ENCODE results near the gene ARHGAP30. TPM values are rescaled to one million over a fixed set of nuclear protein-coding genes. Genes with fewer than 3 reads are reported as not detected.
A peak's percentile ranks its signal among the peaks of the same experiment; 100 is the strongest.
"Not testable (repeated sequence)": the region's sequence is repeated elsewhere in the genome, so short reads cannot be mapped to it uniquely, and the experiment has no call there.

ARHGAP30 gene, protein sequence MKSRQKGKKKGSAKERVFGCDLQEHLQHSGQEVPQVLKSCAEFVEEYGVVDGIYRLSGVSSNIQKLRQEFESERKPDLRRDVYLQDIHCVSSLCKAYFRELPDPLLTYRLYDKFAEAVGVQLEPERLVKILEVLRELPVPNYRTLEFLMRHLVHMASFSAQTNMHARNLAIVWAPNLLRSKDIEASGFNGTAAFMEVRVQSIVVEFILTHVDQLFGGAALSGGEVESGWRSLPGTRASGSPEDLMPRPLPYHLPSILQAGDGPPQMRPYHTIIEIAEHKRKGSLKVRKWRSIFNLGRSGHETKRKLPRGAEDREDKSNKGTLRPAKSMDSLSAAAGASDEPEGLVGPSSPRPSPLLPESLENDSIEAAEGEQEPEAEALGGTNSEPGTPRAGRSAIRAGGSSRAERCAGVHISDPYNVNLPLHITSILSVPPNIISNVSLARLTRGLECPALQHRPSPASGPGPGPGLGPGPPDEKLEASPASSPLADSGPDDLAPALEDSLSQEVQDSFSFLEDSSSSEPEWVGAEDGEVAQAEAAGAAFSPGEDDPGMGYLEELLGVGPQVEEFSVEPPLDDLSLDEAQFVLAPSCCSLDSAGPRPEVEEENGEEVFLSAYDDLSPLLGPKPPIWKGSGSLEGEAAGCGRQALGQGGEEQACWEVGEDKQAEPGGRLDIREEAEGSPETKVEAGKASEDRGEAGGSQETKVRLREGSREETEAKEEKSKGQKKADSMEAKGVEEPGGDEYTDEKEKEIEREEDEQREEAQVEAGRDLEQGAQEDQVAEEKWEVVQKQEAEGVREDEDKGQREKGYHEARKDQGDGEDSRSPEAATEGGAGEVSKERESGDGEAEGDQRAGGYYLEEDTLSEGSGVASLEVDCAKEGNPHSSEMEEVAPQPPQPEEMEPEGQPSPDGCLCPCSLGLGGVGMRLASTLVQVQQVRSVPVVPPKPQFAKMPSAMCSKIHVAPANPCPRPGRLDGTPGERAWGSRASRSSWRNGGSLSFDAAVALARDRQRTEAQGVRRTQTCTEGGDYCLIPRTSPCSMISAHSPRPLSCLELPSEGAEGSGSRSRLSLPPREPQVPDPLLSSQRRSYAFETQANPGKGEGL
- total RNA-seq = not detected in 2 replicates
- 0.47 TPM for polyA plus RNA-seq (2012)

DNA sequence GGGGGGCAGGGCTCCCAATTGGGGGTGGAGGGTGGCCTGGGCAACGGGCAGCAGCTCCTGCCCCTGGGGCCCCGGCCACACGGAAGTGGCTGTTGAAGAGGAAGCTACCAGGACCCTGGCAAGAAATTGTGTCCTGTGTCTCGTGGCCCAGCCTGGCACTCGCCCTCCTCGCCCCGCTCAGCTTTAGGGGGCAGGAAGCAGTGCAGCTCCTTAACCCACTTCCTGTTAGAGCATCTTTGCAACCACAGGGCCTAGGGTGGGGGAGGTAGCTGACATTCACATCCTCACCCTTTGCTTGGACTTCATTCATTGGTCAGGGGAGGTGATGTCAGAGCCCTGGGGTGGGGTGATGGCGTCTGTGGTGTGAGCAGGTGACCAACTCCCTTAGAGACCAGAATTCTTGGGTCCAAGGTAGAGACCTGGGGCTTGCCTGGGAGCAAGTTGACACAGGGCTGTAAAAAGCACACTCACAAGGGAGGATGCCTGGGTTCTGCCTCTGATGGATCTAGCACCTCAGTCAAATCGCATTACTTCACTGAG is at the start of gene ARHGAP30:
ARHGAP30 (minus strand) TSS at position 161 of the 540 bp plus-strand sequence. CDS start 267 bp downstream, outside the sequence.
- no peak for DNase-seq (ENCODE audit: low read depth)

DNA sequence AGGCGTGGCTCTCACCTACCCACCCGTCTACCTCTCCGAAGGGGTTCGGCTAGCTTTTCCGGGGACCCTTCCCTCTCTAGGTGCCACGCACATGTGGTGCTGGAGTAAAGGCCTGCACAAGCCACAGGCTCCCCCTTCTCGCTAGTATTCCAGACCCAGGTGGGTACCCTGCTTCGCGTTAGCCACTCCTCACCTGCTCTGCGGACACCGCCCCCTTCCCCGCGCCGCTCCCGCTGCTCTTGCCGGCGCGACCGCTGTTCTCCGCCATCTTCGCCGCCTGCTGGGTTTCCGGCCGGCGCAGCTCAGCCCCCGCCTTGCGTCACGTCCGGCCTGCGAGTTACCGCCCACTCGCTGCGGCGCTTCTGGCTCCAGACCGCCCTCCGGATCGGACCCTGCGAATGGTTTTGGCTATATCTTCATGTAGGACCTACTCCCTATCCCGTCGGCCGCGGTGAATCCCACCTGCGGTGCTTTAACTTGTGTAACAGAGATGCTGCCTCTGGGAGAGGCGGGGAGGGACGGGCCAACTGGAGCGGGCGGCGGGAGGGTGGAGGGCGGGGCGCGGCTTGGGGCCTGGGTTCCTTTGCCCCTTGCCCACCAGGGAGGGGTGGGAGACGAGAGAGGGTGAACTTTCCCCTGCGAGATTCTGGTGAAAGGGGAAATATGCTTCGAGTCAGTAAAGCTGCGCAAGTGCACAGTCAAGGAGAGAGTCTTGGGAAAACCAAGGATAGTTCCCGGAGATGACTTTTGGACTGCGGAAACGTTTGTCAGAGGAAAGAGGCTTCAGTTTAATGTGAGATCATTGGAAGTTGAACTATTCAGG is 48.3 kb upstream of the ARHGAP30 start, which contains the start of the genes NIT1 and PFDN2:
NIT1 (plus strand) TSS at position 347 of the 823 bp plus-strand sequence; CDS start at position 419, 72 bp downstream.
PFDN2 (minus strand) TSS at position 279 of the 823 bp plus-strand sequence; CDS start at position 268, 11 bp downstream.
- DNase-seq (ENCODE audit: low read depth) = peak; percentile 81

DNA sequence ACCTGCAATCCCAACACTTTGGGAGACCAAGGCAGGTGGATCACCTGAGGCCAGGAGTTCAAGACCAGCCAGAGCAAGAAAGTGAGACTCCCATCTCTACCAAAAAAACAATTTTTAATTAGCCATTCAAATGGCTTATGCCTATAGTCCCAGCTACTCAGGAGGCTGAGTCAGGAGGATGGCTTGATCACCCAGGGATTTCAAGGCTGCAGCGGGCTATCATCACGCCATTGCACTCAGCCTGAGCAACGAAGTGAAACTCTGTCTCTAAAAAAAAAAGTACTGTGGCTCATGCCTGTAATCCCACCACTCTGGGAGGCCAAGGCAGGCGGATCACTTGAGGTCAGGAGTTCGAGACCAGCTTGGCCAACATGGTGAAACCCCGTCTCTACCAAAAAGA is 46.3 kb upstream of the ARHGAP30 start:
- not testable (repeated sequence) for DNase-seq (ENCODE audit: low read depth)

DNA sequence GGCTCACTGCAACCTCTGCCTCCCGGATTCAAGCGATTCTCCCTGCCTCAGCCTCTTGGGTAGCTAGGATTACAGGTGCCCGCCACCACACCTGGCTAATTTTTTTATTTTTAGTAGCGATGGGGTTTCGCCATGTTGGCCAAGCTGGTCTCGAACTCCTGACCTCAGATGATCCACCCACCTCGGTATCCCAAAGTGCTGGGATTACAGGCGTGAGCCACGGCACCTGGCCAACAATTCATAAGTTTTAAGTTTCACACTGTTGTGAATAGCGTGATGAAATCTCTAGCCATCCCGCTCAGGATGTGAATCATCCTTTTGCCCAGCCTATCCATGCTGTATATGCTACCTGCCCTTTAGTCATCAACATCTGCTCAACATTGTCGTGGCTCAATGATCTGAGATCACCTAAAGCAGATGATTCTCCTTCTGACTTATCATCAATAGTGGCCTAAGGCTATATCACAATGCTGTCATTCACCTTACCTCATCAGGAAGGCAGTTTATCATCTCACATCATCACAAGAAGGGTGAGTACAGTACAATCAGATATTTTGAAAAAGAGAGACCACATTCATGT is 45.5 kb upstream of the ARHGAP30 start:
- peak; percentile 34 for DNase-seq (ENCODE audit: low read depth)

DNA sequence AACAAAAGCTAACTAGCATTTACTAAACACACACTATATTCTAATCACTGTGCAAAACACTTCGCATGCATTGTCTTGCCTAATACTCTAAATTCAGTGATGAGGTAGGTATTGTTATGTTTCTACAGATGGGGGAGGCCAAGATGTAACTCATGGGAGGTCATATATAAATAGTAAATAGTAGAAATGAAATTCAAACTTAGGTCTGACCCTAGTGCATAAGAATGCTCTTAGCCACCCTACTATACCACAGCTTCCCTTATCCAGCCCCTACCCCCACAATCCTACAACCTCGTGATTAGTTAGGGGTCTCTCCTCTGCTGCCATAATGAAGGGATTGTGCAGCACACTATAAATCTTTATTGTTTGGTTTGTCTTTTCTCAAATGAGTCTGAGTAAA is 44.9 kb upstream of the ARHGAP30 start:
- DNase-seq (ENCODE audit: low read depth) = no peak

DNA sequence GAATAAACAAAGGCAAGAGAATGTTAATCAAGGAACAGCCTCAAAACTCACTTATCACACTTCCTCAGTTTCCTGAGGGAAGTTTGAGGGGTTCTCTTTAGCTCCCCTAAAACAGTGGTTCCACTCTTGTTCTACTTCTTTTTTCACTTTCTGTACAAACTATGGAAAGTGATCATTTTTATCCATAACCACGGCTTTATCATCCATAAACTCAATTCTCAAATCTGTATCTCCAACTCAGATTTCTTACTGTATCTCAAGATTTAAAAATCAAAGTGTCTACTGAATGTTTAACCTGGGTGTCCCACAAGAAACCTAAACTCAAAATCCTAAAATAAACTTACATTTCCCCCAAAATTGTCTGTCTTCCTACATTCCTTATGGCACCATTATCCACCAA is 44.2 kb upstream of the ARHGAP30 start:
- no peak for DNase-seq (ENCODE audit: low read depth)

DNA sequence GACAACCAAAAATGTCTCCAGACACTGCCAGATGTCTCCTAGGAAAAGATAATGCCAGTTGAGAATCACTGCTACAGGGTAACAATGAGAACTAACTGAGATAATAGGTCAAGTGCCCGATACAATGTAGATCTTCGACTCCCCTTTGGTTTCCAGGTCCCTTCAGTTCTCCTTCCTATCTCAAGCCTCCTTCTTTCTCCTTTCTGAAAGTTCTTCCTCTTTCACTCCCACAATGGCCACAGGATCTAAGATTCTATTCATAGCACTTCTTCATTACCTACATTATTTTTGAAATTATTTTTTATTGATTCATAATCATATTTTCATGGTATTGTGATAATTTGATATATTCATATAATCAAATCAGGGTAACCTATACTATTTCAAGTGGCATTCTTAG is 41.8 kb upstream of the ARHGAP30 start:
- DNase-seq (ENCODE audit: low read depth) = no peak

DNA sequence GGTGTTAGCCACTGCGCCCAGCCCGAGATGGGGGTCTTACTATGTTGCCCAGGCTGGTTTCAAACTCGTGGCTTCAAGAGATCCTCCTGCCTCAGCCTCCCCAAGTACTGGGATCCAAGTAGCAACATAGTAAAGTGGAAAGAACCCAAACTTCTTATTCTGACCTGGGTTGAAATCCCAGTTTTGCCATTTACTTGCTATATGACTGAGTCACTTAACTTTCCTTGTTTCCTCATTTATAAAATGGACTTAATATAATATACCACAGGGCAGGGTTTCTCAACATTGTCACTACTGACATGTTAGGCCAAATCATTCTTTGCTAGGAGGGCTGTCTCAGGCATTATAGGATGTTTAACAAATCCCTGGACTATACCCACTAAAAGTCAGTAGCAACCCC is 41.4 kb upstream of the ARHGAP30 start:
- DNase-seq (ENCODE audit: low read depth) = no peak

DNA sequence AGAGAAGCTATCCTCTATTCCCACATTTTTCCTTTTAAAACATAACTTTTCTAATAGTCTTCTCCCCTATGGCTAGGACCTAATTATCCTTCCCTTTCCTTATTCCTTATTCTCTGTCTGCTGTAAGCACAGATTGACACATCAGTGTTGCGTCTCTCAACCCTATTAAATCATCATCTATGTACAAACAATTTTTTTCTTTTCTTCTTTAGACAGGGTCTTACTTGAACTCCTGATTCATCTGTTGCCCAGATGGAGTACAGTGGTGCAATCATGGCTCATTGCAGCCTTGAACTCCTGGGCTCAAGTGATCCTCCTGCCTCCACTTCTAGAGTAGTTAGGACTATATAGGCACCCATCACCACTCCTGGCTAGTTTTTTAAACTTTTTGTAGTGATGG is 36.7 kb upstream of the ARHGAP30 start:
- no peak for DNase-seq (ENCODE audit: low read depth)

DNA sequence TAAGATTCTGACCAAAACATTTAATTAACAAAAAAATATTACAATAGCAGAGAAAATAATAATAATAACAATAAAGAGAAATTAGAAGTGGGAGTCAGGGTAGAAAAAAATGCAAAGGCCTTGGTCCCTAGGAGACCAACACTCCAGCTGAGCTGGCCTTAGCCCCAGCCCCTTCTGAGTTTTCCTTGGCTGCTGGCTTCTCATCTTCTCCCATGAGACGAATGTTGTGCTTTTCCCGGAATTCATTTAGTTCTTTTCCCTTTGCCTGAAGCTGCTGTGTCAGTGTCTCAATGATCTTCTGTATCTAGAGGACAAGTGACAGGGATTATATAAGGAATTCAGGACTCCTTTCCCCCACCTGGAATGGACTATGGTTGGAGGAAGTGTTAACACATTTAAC is 30.9 kb upstream of the ARHGAP30 start:
- DNase-seq (ENCODE audit: low read depth) = no peak

DNA sequence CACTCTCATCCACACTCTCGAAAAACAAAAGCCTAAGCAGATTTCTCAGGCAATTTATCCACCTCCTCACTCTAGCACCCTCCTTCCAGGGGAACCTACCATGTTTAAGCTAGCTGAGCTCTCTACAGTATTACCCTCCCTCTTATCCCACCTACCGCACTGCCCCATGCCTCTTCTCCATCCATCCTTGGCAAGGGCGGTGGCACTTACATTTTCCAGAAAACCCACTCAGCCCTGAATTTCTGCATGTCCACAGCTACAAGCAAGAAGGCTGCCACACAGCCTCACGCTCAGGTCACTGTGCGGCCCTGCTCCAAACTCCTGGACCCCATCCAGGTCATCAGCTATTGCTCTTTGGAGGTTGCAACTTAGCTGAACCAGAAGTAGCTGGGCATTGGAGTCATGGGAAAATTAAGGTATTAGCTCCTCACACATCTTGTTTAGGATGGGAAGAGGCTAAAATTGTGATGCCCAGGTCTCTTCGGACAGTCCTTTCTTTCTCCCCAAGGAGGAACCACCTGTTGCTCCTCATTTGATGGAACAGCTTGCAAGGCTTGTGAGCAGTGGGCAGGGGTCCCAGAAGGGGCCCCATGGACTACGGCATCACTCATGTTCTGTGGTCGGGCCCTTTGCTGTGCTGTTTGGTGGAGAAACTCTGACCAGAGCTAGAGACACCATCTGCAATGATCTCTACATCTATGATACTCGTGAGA is 29.6 kb upstream of the ARHGAP30 start:
- DNase-seq (ENCODE audit: low read depth) = no peak

DNA sequence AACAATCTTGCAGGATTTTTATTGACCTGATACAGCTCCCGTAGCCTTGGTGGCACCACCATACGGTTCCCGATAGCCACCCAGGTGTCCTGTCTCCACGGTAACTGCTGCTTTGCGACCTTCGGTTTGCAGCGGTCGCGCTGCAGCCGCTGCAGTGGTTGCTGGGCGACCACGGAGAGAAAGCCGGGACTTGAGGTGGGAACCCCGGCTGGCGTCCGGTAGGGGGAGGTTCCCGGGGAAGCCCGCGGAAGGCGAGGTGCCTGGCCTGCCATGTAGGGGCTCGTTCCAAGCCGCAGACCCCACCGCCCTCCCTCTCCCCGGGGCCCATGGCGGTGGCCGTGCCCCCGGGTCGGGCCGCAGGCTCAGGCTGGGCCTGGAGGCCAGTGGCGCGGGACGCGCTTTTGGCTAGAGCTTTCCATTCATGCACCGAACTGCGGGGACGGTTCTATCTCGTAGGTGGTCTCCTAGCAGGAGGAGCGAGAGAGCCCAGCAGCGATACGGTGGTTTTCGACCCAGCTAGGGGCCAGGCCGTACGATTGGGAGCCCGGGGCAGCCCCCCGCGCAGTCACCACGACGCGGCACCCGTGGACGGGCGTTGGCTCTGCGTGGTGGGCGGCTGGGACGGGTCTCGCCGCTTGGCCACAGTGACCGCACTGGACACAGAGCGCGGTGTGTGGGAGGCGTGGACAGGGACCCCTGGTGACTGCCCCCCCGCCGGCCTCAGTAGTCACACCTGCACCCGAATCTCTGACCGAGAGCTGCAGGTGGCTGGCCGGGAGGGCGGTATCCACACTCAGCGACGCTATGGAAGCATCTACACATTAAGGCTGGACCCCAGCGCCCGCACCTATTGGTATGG is 28.7 kb upstream of the ARHGAP30 start, which contains the start of gene KLHDC9:
KLHDC9 (plus strand) TSS at position 152 of the 859 bp plus-strand sequence; CDS start at position 327, 175 bp downstream.
- DNase-seq (ENCODE audit: low read depth) = peak; percentile 72

DNA sequence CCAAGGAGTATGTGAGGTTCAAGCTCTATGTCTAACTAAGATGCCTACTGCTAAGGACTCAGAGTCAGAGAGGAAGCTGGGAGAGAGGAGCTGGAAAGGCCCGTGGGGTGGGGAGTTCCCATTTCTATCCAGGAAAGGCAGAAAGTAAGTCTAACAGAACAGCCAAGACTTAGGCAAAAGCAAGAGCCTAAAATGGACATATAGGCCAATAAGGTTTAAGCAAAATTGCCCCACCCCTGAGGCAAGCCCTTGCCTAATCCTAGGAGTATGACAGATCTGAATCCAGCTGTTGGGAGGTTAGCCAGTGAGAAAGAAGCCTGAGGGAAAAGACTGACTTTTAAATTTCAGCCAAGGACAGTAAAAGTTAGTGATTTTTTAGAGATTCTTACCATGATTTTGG is 26.8 kb upstream of the ARHGAP30 start:
- DNase-seq (ENCODE audit: low read depth) = peak; percentile 49

DNA sequence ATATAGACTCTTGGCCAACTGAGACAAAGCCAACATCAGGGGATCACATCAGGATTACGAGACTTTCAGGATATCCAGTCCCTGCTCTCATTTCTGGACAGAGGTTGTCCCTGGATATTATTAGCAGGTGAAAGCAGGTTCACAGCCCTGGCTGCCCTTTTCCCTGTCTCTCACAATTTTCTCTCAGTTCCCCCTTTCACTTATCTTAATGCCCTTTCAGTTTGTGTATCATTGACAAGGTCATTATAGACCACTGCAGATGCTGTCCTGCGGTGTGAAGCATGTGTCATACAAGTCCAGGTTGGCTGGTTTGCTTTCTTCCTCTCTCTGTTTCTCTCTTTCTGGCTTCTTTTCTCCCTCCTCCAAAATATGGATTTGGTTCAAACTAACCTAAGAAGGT is 26.3 kb upstream of the ARHGAP30 start:
- DNase-seq (ENCODE audit: low read depth) = no peak

DNA sequence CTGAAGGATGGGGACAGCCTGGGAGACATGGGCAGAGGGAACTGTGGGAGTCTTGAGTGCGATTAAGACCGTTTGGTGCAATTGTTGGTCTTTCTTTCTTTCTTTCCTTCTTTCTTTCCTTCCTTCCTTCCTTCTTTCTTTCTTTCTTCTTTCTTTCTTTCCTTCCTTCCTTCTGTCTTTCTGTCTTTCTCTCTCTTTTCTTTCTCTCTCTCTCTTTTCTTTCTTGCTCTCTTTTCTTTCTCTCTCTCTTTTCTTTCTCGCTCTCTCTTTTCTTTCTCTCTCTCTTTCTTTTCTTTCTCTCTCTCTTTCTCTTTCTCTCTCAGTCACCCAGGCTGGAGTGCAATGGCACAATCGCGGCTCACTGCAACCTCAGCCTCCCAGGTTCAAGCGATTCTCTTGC is 25.5 kb upstream of the ARHGAP30 start:
- DNase-seq (ENCODE audit: low read depth) = no peak

DNA sequence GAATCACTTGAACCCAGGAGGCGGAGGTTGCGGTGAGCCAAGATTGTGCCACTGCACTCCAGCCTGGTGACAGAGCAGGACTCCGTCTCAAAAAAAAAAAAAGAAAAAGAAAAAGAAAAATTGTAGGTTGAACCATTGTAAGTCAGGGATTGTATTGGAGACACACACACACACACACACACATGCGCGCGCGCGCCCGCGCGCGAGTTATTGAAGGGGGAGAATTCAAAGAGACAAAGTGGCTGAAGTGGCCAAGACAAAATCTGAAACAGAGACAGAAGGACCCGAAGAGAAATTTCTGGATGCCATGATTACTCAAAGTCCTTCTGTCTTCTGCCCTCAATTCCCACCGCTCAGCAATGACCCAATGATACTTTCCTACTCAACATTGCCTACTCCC is 24.8 kb upstream of the ARHGAP30 start:
- no peak for DNase-seq (ENCODE audit: low read depth)

DNA sequence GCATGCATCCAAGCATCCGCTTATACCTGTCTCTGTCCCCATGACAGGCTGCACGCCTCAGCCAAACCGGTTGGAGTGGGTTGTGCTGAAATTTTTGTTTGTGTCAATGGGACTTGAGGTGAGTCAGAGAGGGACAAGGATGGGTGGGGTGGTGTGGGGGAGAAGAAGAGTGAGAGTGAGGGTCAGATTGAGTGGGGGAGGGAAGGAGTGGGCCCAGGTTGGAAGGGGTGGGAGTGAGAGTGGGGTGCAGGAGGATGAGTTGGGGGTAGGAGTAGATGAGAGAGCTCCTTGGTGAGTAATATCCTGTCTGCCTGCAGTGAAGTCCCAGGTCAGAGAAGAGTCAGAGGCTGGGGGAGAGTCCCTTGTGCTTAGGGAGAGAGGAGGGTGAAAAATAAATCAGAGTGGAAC is 22.9 kb upstream of the ARHGAP30 start:
- no peak for DNase-seq (ENCODE audit: low read depth)

All from myocyte (in vitro differentiated cells).